Retina (tissue), 1 donor: ENCODE data around the gene FBXW11.

Source experiments
- DNase-seq: peaks from one replicate; pipeline ENCODE4 v3.0.0-alpha.2; 2016

The FBXW11 gene

GRCh38 chr5:172015346-172015745, 8.9 kb upstream of the FBXW11 start:
- no peak for DNase-seq

- no peak for DNase-seq
These were observed 3.8 kb upstream of the FBXW11 start for GRCh38 chr5:172010278-172010677.

GRCh38 chr5:172009536-172010270, 3.3 kb upstream of the FBXW11 start:
- peak; percentile 5 for DNase-seq

GRCh38 chr5:172008689-172009141, 2.3 kb upstream of the FBXW11 start:
- no peak for DNase-seq

- DNase-seq = no peak
These were observed 1.6 kb upstream of the FBXW11 start for GRCh38 chr5:172008111-172008455.

GRCh38 chr5:172007175-172008110, 1.0 kb upstream of the FBXW11 start:
- DNase-seq = no peak

- peak; percentile 82 for DNase-seq
These were observed 624 bp downstream of the FBXW11 start for GRCh38 chr5:172005708-172006320.

GRCh38 chr5:172004824-172005237, 1.6 kb downstream of the FBXW11 start:
- peak; percentile 69 for DNase-seq

- DNase-seq = no peak
These were observed 2.7 kb downstream of the FBXW11 start for GRCh38 chr5:172003746-172004145.

GRCh38 chr5:172002840-172003512, 3.5 kb downstream of the FBXW11 start:
- DNase-seq = no peak

GRCh38 chr5:172002310-172002709, 4.1 kb downstream of the FBXW11 start:
- DNase-seq = peak; percentile 9

- DNase-seq = no peak
These were observed 6.6 kb downstream of the FBXW11 start for GRCh38 chr5:171999877-172000276.

GRCh38 chr5:171999100-171999499, 7.3 kb downstream of the FBXW11 start:
- DNase-seq = no peak

- no peak for DNase-seq
These were observed 9.4 kb downstream of the FBXW11 start for GRCh38 chr5:171997011-171997410.

GRCh38 chr5:171992813-171993212, 13.6 kb downstream of the FBXW11 start:
- DNase-seq = no peak

GRCh38 chr5:171992305-171992704, 14.1 kb downstream of the FBXW11 start:
- no peak for DNase-seq

- no peak for DNase-seq
These were observed 15.8 kb downstream of the FBXW11 start for GRCh38 chr5:171990713-171991015.

GRCh38 chr5:171989946-171990712, 16.3 kb downstream of the FBXW11 start:
- no peak for DNase-seq

GRCh38 chr5:171989276-171989675, 17.2 kb downstream of the FBXW11 start:
- DNase-seq = no peak

GRCh38 chr5:171986772-171987171, 19.7 kb downstream of the FBXW11 start:
- DNase-seq = no peak

GRCh38 chr5:171984748-171985419, 21.6 kb downstream of the FBXW11 start:
- DNase-seq = no peak

- no peak for DNase-seq
These were observed 24.6 kb downstream of the FBXW11 start for GRCh38 chr5:171981847-171982246.
